Natural killer cell (primary cell): ENCODE measurements around the gene SPATA3. TPM values are rescaled to one million over a fixed set of nuclear protein-coding genes. Genes with fewer than 3 reads are reported as not detected.

Source experiments
- ATAC-seq, 3 donors: fragments of 150-1000 bp in 2 of 3; fragments of 200-7000 bp in 1 of 3; cut with Tn5 transposase; 1 replicate in 1 of 3; 2 replicates in 2 of 3; pipeline ENCODE4 v1.10.0; 2021; ENCODE audit warnings: mild to moderate bottlenecking in 2 of 3, moderate library complexity in 2 of 3
- DNase-seq, 2 donors: peaks; one replicate each; pipeline versions ENCODE4 v3.0.0 to v3.0.0-alpha.2; 2013 to 2021; ENCODE audit warnings: mixed read lengths in 1 of 2
- H3K27ac ChIP-seq: one replicate; pipeline ENCODE4 v1.5.1; 2013; ENCODE audit warnings: mild to moderate bottlenecking, low read length
- H3K27me3 ChIP-seq: one replicate; pipeline ENCODE4 v1.6.1; 2013; ENCODE audit warnings: low read length; ENCODE audit not compliant: control insufficient read depth, insufficient read depth
- H3K36me3 ChIP-seq: one replicate; pipeline ENCODE4 v1.6.1; 2013; ENCODE audit warnings: low read length; ENCODE audit not compliant: control insufficient read depth, insufficient read depth
- H3K4me1 ChIP-seq: one replicate; pipeline ENCODE4 v1.6.1; 2013; ENCODE audit warnings: low read length; ENCODE audit not compliant: control insufficient read depth, insufficient read depth
- H3K4me3 ChIP-seq: one replicate; pipeline ENCODE4 v1.5.1; 2013; ENCODE audit warnings: low read length
- H3K9me3 ChIP-seq: one replicate; pipeline ENCODE4 v1.6.1; 2013; ENCODE audit warnings: low read length; ENCODE audit not compliant: control insufficient read depth, insufficient read depth
- H3K27ac Mint-ChIP-seq, 2 donors: one replicate each; pipeline ENCODE4 v1.8.0; 2022; ENCODE audit warnings: mild to moderate bottlenecking in 2 of 2, mixed read lengths in 2 of 2, moderate library complexity in 1 of 2
- H3K27me3 Mint-ChIP-seq, 2 donors: one replicate each; pipeline ENCODE4 v1.8.0; 2022; ENCODE audit warnings: low read depth in 2 of 2, mixed read lengths in 2 of 2
- H3K36me3 Mint-ChIP-seq: one replicate; pipeline ENCODE4 v1.8.0; 2022; ENCODE audit warnings: mixed read lengths
- H3K4me1 Mint-ChIP-seq, 2 donors: one replicate each; pipeline ENCODE4 v1.8.0; 2022; ENCODE audit warnings: mixed read lengths in 2 of 2
- H3K4me3 Mint-ChIP-seq: one replicate; pipeline ENCODE4 v1.8.0; 2022; ENCODE audit warnings: mild to moderate bottlenecking, moderate library complexity, mixed read lengths
- H3K9me3 Mint-ChIP-seq, 2 donors: one replicate each; pipeline ENCODE4 v1.8.0; 2022; ENCODE audit warnings: mixed read lengths in 2 of 2
- CTCF ChIP-seq: fragments of 200-600 bp; IDR thresholded peaks from one replicate; pipeline ENCODE4 v1.8.0; 2022; ENCODE audit warnings: antibody characterized with exemption
- WGBS: methylation state at CpG from one replicate; pipeline ENCODE4 v1.1.7; 2013; ENCODE audit warnings: missing lambda C conversion rate; ENCODE audit not compliant: insufficient coverage; 5-methylcytosine and 5-hydroxymethylcytosine counted together
- intact Hi-C: fragments of 100-400 bp; cut with micrococcal nuclease; formaldehyde crosslinking; loops from one replicate; pipeline ENCODE4 v1.14.2; 2022
- total RNA-seq, 4 donors: library from RNA; stranded (reverse); fragments of 120-200 nt in 1 of 4; gene quantifications; one replicate each; pipeline versions ENCODE4 v1.2.3 to v1.2.4, GENCODE V29; 2013 to 2022

SPATA3 gene
- total RNA-seq, 3 donors from 2014 or later (not counting 1 experiment from before 2014, with no cell fraction given) = not detected

- DNase-seq = no peak
- H3K4me1 ChIP-seq = peaks cover 8% of the 10 kb centered on the region
- intact Hi-C loops = no loop called here
- Mint-ChIP-seq H3K4me1 (peaks cover 0 to 8% of the 10 kb centered on the region in 2 donors), H3K36me3 (no peaks in the 10 kb centered on the region), H3K27ac (no peak overlapping the region), H3K9me3 (no peaks in the 10 kb centered on the region), H3K27me3 (peaks cover 29 to 37% of the 10 kb centered on the region in 2 donors), H3K4me3 (no peak overlapping the region)
- no peak for TF ChIP-seq CTCF
- no peaks in the 10 kb centered on the region for H3K9me3 ChIP-seq
- no peaks in the 10 kb centered on the region for H3K36me3 ChIP-seq
- 100% methylated on average over 1 of the region's 2 CpGs for WGBS
- H3K27me3 ChIP-seq = peaks cover 14% of the 10 kb centered on the region
- H3K4me3 ChIP-seq = no peak overlapping the region
- ATAC-seq = no peak
- H3K27ac ChIP-seq = no peak overlapping the region
Observed at GRCh38 chr2:230951396-230951795, 44.5 kb upstream of the SPATA3 start.

GRCh38 chr2:230952226-230952956 lies 43.5 kb upstream of the SPATA3 start:
- Histone ChIP-seq H3K4me3 (no peak overlapping the region), H3K9me3 (no peaks in the 10 kb centered on the region), H3K27ac (no peak overlapping the region), H3K4me1 (peaks cover 15% of the 10 kb centered on the region), H3K36me3 (no peaks in the 10 kb centered on the region), H3K27me3 (peaks cover 22% of the 10 kb centered on the region)
- Mint-ChIP-seq H3K36me3 (no peaks in the 10 kb centered on the region), H3K27me3 (peaks cover 38 to 47% of the 10 kb centered on the region in 2 donors), H3K4me3 (no peak overlapping the region), H3K9me3 (no peaks in the 10 kb centered on the region), H3K4me1 (peaks cover 9 to 17% of the 10 kb centered on the region in 2 donors), H3K27ac (no peak overlapping the region)
- intact Hi-C loops = no loop called here
- no peak for TF ChIP-seq CTCF
- WGBS = 97% methylated on average over 10 of the region's 10 CpGs
- ATAC-seq (no peak), DNase-seq (no peak)

- H3K27ac Mint-ChIP-seq = no peak overlapping the region
- H3K27me3 ChIP-seq = peaks cover 31% of the 10 kb centered on the region
- H3K4me3 ChIP-seq = no peak overlapping the region
- no peaks in the 10 kb centered on the region for H3K36me3 ChIP-seq
- H3K36me3 Mint-ChIP-seq = no peaks in the 10 kb centered on the region
- H3K4me3 Mint-ChIP-seq = no peak overlapping the region
- no peak for DNase-seq
- no peak for ATAC-seq
- H3K27ac ChIP-seq = no peak overlapping the region
- H3K4me1 Mint-ChIP-seq = peaks cover 14% of the 10 kb centered on the region in 2 donors
- no peak for TF ChIP-seq CTCF
- peaks cover 50 to 60% of the 10 kb centered on the region in 2 donors for H3K27me3 Mint-ChIP-seq
- peaks cover 8% of the 10 kb centered on the region for H3K4me1 ChIP-seq
- H3K9me3 ChIP-seq = no peaks in the 10 kb centered on the region
- WGBS = 36% methylated on average over 9 of the region's 9 CpGs
- no peaks in the 10 kb centered on the region for H3K9me3 Mint-ChIP-seq
- intact Hi-C loops = no loop called here
Observed at GRCh38 chr2:230953845-230954244, 42.1 kb upstream of the SPATA3 start.

GRCh38 chr2:230954746-230955145 lies 41.2 kb upstream of the SPATA3 start:
- Histone ChIP-seq H3K27ac (no peak overlapping the region), H3K4me3 (no peak overlapping the region), H3K27me3 (peaks cover 34% of the 10 kb centered on the region), H3K36me3 (no peaks in the 10 kb centered on the region), H3K9me3 (no peaks in the 10 kb centered on the region), H3K4me1 (peaks cover 8% of the 10 kb centered on the region)
- DNase-seq = no peak
- H3K4me3 Mint-ChIP-seq = no peak overlapping the region
- no peaks in the 10 kb centered on the region for H3K9me3 Mint-ChIP-seq
- intact Hi-C loops = no loop called here
- peaks cover 14% of the 10 kb centered on the region in 2 donors for H3K4me1 Mint-ChIP-seq
- ATAC-seq = no peak
- no peak for TF ChIP-seq CTCF
- no peak overlapping the region for H3K27ac Mint-ChIP-seq
- H3K27me3 Mint-ChIP-seq = peaks cover 52 to 65% of the 10 kb centered on the region in 2 donors
- no peaks in the 10 kb centered on the region for H3K36me3 Mint-ChIP-seq
